HepG2 (cell line): Measurements from ENCODE around the gene SDR39U1. TPM values are rescaled to one million over a fixed set of nuclear protein-coding genes. Genes with fewer than 3 reads are reported as not detected.
A peak's percentile ranks its signal among the peaks of the same experiment; 100 is the strongest.

Experiments
- CENPT ChIP-seq: sonication (generic); formaldehyde crosslinking; IDR thresholded peaks from 2 replicates; pipeline ENCODE4 v1.8.0; 2022; ENCODE audit warnings: low read depth, mild to moderate bottlenecking, moderate library complexity, missing genetic modification reagents
- DDIT3 ChIP-seq: sonication (generic); formaldehyde crosslinking; IDR thresholded peaks from 2 replicates; pipeline ENCODE4 v1.4.0; 2020; ENCODE audit warnings: mild to moderate bottlenecking, missing genetic modification reagents
- MNT ChIP-seq: fragments of 450-650 bp; IDR thresholded peaks from 2 replicates; pipeline ENCODE4 v1.6.1; 2016
- MXD4 ChIP-seq: IDR thresholded peaks from 2 replicates; pipeline ENCODE4 v1.6.1; 2016; ENCODE audit warnings: mild to moderate bottlenecking, missing biosample characterization, missing genetic modification reagents
- PAWR ChIP-seq: sonication (generic); formaldehyde crosslinking; IDR thresholded peaks from 2 replicates; pipeline ENCODE4 v1.4.0; 2020; ENCODE audit warnings: missing genetic modification reagents, mild to moderate bottlenecking, borderline replicate concordance
- RFX1 ChIP-seq: fragments of 450-650 bp; IDR thresholded peaks from 2 replicates; pipeline ENCODE4 v1.6.1; 2017
- SETDB1 ChIP-seq: sonication (generic); formaldehyde crosslinking; IDR thresholded peaks from 2 replicates; pipeline ENCODE4 v1.5.1; 2020; ENCODE audit warnings: missing genetic modification reagents, mild to moderate bottlenecking, borderline replicate concordance
- SOX6 ChIP-seq, 2 experiments: fragments of 450-650 bp in 1 of 2; sonication (generic) in 1 of 2; formaldehyde crosslinking in 1 of 2; IDR thresholded peaks; 2 replicates each; pipeline versions ENCODE4 v1.4.0 to v1.6.1; 2017 to 2020; ENCODE audit warnings: antibody characterized with exemption in 1 of 2, mild to moderate bottlenecking in 1 of 2, missing genetic modification reagents in 1 of 2
- ZNF318 ChIP-seq: sonication (generic); formaldehyde crosslinking; IDR thresholded peaks from 2 replicates; pipeline ENCODE4 v1.4.0; 2020; ENCODE audit warnings: mild to moderate bottlenecking, missing genetic modification reagents
- ZNF350 ChIP-seq: sonication (generic); formaldehyde crosslinking; IDR thresholded peaks from 2 replicates; pipeline ENCODE4 v1.4.0; 2020; ENCODE audit warnings: mild to moderate bottlenecking, low read depth, missing genetic modification reagents, borderline replicate concordance
- ZNF354B ChIP-seq: sonication (generic); formaldehyde crosslinking; IDR thresholded peaks from 2 replicates; pipeline ENCODE4 v1.8.0; 2022; ENCODE audit warnings: mild to moderate bottlenecking, missing genetic modification reagents
- ZNF772 ChIP-seq: sonication (generic); formaldehyde crosslinking; IDR thresholded peaks from 2 replicates; pipeline ENCODE4 v1.5.0; 2020; ENCODE audit warnings: mild to moderate bottlenecking, missing genetic modification reagents
- ZSCAN5A ChIP-seq: sonication (generic); formaldehyde crosslinking; IDR thresholded peaks from 2 replicates; pipeline ENCODE4 v1.8.0; 2022; ENCODE audit warnings: mild to moderate bottlenecking, missing genetic modification reagents, borderline replicate concordance
- polyA plus RNA-seq, 8 experiments: library from polyadenylated mRNA; depleted of rRNA in 3 of 8; stranded (reverse) in 7 of 8; unstranded in 1 of 8; fragments of >200 nt; fragmentation: Illumina TruSeq in 4 of 8; extraction: Trizol in 4 of 8; gene quantifications; 2 replicates each; pipeline versions ENCODE4 v1.2.1 to v1.2.3, GENCODE V29; 2011 to 2016; ENCODE audit warnings: low read depth in 4 of 8, missing spikeins in 1 of 8, mixed read lengths in 1 of 8; ENCODE audit not compliant: insufficient read depth in 1 of 8
- total RNA-seq, 5 experiments: library from RNA; depleted of rRNA; stranded (reverse); fragments of >200 nt; fragmentation: Illumina TruSeq; extraction: Trizol; gene quantifications; 2 replicates each; pipeline ENCODE4 v1.2.3, GENCODE V29; 2016; ENCODE audit warnings: low read depth in 1 of 5

Gene SDR39U1
- total and polyA plus RNA-seq, 2 of the 13 experiments (the other 11 are each of a cell fraction or from before 2014, with no cell fraction given): 34.4 to 129 TPM

- no peak for TF ChIP-seq CENPT
- no peak; the same call in 1 of the 2 replicates for TF ChIP-seq ZNF354B (CRISPR knock-in tag)
- no peak for TF ChIP-seq MNT
- no peak for TF ChIP-seq RFX1
- TF ChIP-seq ZNF772 (CRISPR knock-in tag): peak; percentile 81; the same call in 1 of the 2 replicates
- no peak for TF ChIP-seq DDIT3
- TF ChIP-seq PAWR (CRISPR knock-in tag): 0 out of 2 replicates have a peak, but pooled peaks have one; percentile 31
- TF ChIP-seq ZNF350: no peak; the same call in 1 of the 2 replicates
- no peak for TF ChIP-seq SOX6 (IDR thresholded peaks at IDR 0.05)
- TF ChIP-seq SOX6 (CRISPR knock-in tag; IDR thresholded peaks at IDR 0.05): peak; percentile 71
- no peak for TF ChIP-seq SETDB1 (CRISPR knock-in tag)
- no peak for TF ChIP-seq ZSCAN5A (CRISPR knock-in tag)
- TF ChIP-seq MXD4 (CRISPR knock-in tag): peak; percentile 69
- peak; percentile 86; the same call in 1 of the 2 replicates for TF ChIP-seq ZNF318 (CRISPR knock-in tag)
These were observed 15.6 kb downstream of the SDR39U1 start (continued) for GRCh38 chr14:24426912-24427536.
